ENCODE measurements around the gene KCTD18. TPM values are rescaled to one million over a fixed set of nuclear protein-coding genes. Genes with fewer than 3 reads are reported as not detected.

KCTD18 gene
- polyA plus RNA-seq, 1 donor (not counting 4 experiments of a cell fraction or from before 2014, with no cell fraction given) = 10.9 TPM

DNA sequence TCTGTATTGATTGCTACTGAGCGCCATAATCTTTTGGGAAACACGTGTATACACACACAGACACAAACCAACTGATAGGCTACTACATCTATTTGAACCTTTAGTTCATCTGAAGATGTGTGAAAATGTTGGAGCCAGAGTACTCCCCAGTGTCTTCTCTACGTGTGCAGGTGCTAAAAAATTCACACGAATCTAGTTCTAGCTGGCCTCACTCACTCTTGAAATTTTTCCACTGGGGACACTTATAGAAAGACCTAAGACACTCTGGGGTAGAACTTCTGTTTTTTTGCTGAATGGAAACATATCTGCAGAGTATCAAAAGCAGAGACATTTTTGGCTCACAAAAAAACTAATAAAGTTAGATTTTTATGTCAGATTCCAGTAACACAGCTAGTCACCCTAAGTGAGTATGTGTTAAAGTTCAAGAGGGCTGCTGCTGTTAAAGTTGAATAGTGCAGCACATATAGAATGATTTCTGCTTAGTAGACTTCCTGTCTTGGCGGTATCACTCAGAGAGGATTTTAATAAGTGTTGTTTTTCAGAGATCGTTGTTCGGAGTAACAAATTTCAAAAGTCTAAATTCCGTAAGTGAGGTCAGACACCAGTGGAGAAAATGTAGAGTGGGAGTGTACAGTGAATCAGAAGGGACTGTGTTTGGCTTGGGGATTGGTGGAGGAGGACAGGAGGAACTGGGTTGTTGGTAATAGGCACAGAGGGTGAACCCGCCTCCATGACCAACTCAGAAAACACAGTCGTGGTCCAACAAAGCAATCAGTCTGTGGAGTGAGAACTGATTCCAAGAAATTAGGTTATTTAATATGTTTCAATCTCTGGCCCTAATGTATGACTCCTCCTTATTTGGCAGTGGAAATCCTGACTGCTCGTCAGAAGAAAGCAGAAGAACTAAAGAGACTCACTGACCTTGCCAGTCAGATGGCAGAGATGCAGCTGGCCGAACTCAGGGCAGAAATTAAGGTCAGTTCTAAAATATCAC is 43.1 kb downstream of the KCTD18 start:
- H4K20me1 ChIP-seq (ENCODE audit: control insufficient read depth, extremely low read depth, insufficient read depth, low read length) = no peaks in the 10 kb centered on the region
- H3K4me3 ChIP-seq (ENCODE audit: control insufficient read depth in 2 of 3, extremely low read depth in 1 of 3, insufficient read depth in 2 of 3, low read depth in 1 of 3, low read length in 3 of 3) = no peak overlapping the region
- H2AFZ ChIP-seq (ENCODE audit: control insufficient read depth, low read length) = no peak overlapping the region
- no peaks in the 10 kb centered on the region for H3K9me1 ChIP-seq (ENCODE audit: control insufficient read depth, extremely low read depth, insufficient read depth, low read length)
- no peak overlapping the region for H3K9ac ChIP-seq (ENCODE audit: control insufficient read depth, extremely low read depth, insufficient read depth, low read length)
- TF ChIP-seq, protein P1, sequence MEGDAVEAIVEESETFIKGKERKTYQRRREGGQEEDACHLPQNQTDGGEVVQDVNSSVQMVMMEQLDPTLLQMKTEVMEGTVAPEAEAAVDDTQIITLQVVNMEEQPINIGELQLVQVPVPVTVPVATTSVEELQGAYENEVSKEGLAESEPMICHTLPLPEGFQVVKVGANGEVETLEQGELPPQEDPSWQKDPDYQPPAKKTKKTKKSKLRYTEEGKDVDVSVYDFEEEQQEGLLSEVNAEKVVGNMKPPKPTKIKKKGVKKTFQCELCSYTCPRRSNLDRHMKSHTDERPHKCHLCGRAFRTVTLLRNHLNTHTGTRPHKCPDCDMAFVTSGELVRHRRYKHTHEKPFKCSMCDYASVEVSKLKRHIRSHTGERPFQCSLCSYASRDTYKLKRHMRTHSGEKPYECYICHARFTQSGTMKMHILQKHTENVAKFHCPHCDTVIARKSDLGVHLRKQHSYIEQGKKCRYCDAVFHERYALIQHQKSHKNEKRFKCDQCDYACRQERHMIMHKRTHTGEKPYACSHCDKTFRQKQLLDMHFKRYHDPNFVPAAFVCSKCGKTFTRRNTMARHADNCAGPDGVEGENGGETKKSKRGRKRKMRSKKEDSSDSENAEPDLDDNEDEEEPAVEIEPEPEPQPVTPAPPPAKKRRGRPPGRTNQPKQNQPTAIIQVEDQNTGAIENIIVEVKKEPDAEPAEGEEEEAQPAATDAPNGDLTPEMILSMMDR (optimal IDR thresholded peaks at IDR 0.05 in 1 of 3, IDR thresholded peaks at IDR 0.05 in 1 of 3, conservative IDR thresholded peaks at IDR 0.05 in 1 of 3; ENCODE audit: extremely low read depth in 1 of 3, insufficient read depth in 2 of 3, low read length in 3 of 3) = no peak
- TF ChIP-seq EZH2 (IDR thresholded peaks at IDR 0.05; ENCODE audit: low read length) = no peak
- H3K4me2 ChIP-seq (ENCODE audit: control insufficient read depth, extremely low read depth, insufficient read depth, low read depth, low read length) = no peak overlapping the region
- peaks cover 13 to 20% of the 10 kb centered on the region in 2 experiments for H3K36me3 ChIP-seq (ENCODE audit: control insufficient read depth in 2 of 2, extremely low read depth in 1 of 2, insufficient read depth in 2 of 2, low read length in 2 of 2)
- H3K9me3 ChIP-seq (ENCODE audit: control insufficient read depth, low read depth, low read length) = no peaks in the 10 kb centered on the region
- DNase-seq (ENCODE audit: low read depth, low spot score) (no peak), FAIRE-seq (no peak)
- no peaks in the 10 kb centered on the region for H3K79me2 ChIP-seq (ENCODE audit: control insufficient read depth, insufficient read depth, low read length)
- dilution Hi-C loops (cut with MboI; ENCODE audit: extremely low pct_ligation_motif_present, low sequenced_read_pairs) = no loop called here
- no peaks in the 10 kb centered on the region for H3K4me1 ChIP-seq (ENCODE audit: control insufficient read depth, extremely low read depth, insufficient read depth, low read length)
- no peak overlapping the region for H3K27ac ChIP-seq (ENCODE audit: control insufficient read depth, insufficient read depth, low read length)
- H3K27me3 ChIP-seq (ENCODE audit: control insufficient read depth, extremely low read depth, insufficient read depth, low read length) = no peaks in the 10 kb centered on the region

DNA sequence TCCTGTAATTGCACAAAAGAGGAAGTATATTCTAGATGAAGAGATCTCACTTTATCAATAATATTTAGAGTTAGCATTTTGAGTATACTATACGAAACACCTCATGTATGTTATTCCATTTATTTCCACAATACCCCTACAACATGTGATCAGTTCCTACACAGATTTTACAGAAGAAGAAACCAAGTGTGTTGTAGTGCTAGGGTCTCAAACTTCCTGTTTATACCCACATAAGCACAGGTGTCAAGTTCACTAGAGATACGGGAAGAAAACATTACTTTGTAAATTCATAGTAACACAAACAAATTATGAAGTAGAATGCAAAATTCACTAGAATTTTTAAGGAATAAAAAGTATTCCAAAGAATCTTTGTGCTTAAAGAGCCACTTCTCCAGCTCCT is 46.4 kb downstream of the KCTD18 start:
- H3K36me3 ChIP-seq (ENCODE audit: control insufficient read depth in 2 of 2, extremely low read depth in 1 of 2, insufficient read depth in 2 of 2, low read length in 2 of 2) = peaks cover 6 to 8% of the 10 kb centered on the region in 2 experiments
- H4K20me1 ChIP-seq (ENCODE audit: control insufficient read depth, extremely low read depth, insufficient read depth, low read length) = no peaks in the 10 kb centered on the region
- FAIRE-seq (no peak), DNase-seq (ENCODE audit: low read depth, low spot score) (no peak)
- no peak overlapping the region for H3K4me2 ChIP-seq (ENCODE audit: control insufficient read depth, extremely low read depth, insufficient read depth, low read depth, low read length)
- H2AFZ ChIP-seq (ENCODE audit: control insufficient read depth, low read length) = no peak overlapping the region
- no peaks in the 10 kb centered on the region for H3K9me3 ChIP-seq (ENCODE audit: control insufficient read depth, low read depth, low read length)
- no peaks in the 10 kb centered on the region for H3K4me1 ChIP-seq (ENCODE audit: control insufficient read depth, extremely low read depth, insufficient read depth, low read length)
- H3K4me3 ChIP-seq (ENCODE audit: control insufficient read depth in 2 of 3, extremely low read depth in 1 of 3, insufficient read depth in 2 of 3, low read depth in 1 of 3, low read length in 3 of 3) = no peak overlapping the region
- H3K27ac ChIP-seq (ENCODE audit: control insufficient read depth, insufficient read depth, low read length) = no peak overlapping the region
- dilution Hi-C loops (cut with MboI; ENCODE audit: extremely low pct_ligation_motif_present, low sequenced_read_pairs) = no loop called here
- no peaks in the 10 kb centered on the region for H3K9me1 ChIP-seq (ENCODE audit: control insufficient read depth, extremely low read depth, insufficient read depth, low read length)
- H3K79me2 ChIP-seq (ENCODE audit: control insufficient read depth, insufficient read depth, low read length) = no peaks in the 10 kb centered on the region
- H3K9ac ChIP-seq (ENCODE audit: control insufficient read depth, extremely low read depth, insufficient read depth, low read length) = no peak overlapping the region
- no peaks in the 10 kb centered on the region for H3K27me3 ChIP-seq (ENCODE audit: control insufficient read depth, extremely low read depth, insufficient read depth, low read length)
- no peak for TF ChIP-seq EZH2 (IDR thresholded peaks at IDR 0.05; ENCODE audit: low read length)
- TF ChIP-seq, protein P1 (optimal IDR thresholded peaks at IDR 0.05 in 1 of 3, IDR thresholded peaks at IDR 0.05 in 1 of 3, conservative IDR thresholded peaks at IDR 0.05 in 1 of 3; ENCODE audit: extremely low read depth in 1 of 3, insufficient read depth in 2 of 3, low read length in 3 of 3) = no peak

All from keratinocyte (primary cell).